CD4-positive, alpha-beta T cell (primary cell): ENCODE measurements around the gene ALPL. TPM values are rescaled to one million over a fixed set of nuclear protein-coding genes. Genes with fewer than 3 reads are reported as not detected.

Source experiments
- ATAC-seq: fragments of 200-7000 bp; cut with Tn5 transposase; one replicate; pipeline ENCODE4 v1.10.0; 2022; ENCODE audit warnings: mild to moderate bottlenecking; ENCODE audit not compliant: poor library complexity
- CTCF ChIA-PET: fragments of 350-600 bp; sonication (Branson Sonifier 250); formaldehyde crosslinking; loops from one replicate; lab custom pipeline; 2021; ENCODE audit warnings: antibody characterized with exemption, inconsistent platforms; lab: Charles Lee
- POLR2A ChIA-PET: fragments of 350-600 bp; sonication (Branson Sonifier 250); formaldehyde crosslinking; loops from one replicate; lab custom pipeline; 2021; ENCODE audit warnings: antibody characterized with exemption, inconsistent platforms; lab: Charles Lee
- DNase-seq, 14 experiments: peaks; one replicate each; pipeline ENCODE4 v3.0.0-alpha.2; 2013 to 2020; ENCODE audit warnings: mixed read lengths in 2 of 14
- H3K27ac ChIP-seq, 2 donors: one replicate each; pipeline versions ENCODE4 v1.5.1 to v1.7.0; 2013; ENCODE audit warnings: low read length in 2 of 2, low read depth in 1 of 2, mild to moderate bottlenecking in 1 of 2
- H3K27me3 ChIP-seq, 2 experiments: 1 replicate in 1 of 2; 2 replicates in 1 of 2; pipeline versions ENCODE4 v1.6.1 to v1.7.0; 2013; ENCODE audit warnings: low read length in 2 of 2, control low read depth in 1 of 2, mild to moderate bottlenecking in 1 of 2, moderate library complexity in 1 of 2; ENCODE audit not compliant: insufficient read depth in 2 of 2, control insufficient read depth in 1 of 2
- H3K36me3 ChIP-seq: one replicate; pipeline ENCODE4 v1.6.1; 2013; ENCODE audit warnings: low read length, control low read depth; ENCODE audit not compliant: insufficient read depth
- H3K4me1 ChIP-seq: one replicate; pipeline ENCODE4 v1.6.1; 2013; ENCODE audit warnings: low read length, control low read depth; ENCODE audit not compliant: insufficient read depth
- H3K4me3 ChIP-seq: one replicate; pipeline ENCODE4 v1.5.1; 2013; ENCODE audit warnings: mild to moderate bottlenecking, low read length, moderate library complexity
- H3K9me3 ChIP-seq, 2 experiments: 1 replicate in 1 of 2; 2 replicates in 1 of 2; pipeline versions ENCODE4 v1.6.1 to v1.7.0; 2013; ENCODE audit warnings: low read length in 2 of 2, mild to moderate bottlenecking in 2 of 2, control low read depth in 1 of 2, moderate library complexity in 1 of 2; ENCODE audit not compliant: control insufficient read depth in 1 of 2, insufficient read depth in 1 of 2
- H3K27ac Mint-ChIP-seq: one replicate; pipeline ENCODE4 v1.8.0; 2020; ENCODE audit warnings: mixed read lengths
- H3K27me3 Mint-ChIP-seq: one replicate; pipeline ENCODE4 v1.8.0; 2021; ENCODE audit warnings: mixed read lengths
- H3K36me3 Mint-ChIP-seq: one replicate; pipeline ENCODE4 v1.8.0; 2021; ENCODE audit warnings: low read depth, mixed read lengths
- H3K4me1 Mint-ChIP-seq: one replicate; pipeline ENCODE4 v1.8.0; 2021; ENCODE audit warnings: low read depth, mixed read lengths
- H3K4me3 Mint-ChIP-seq: one replicate; pipeline ENCODE4 v1.8.0; 2020; ENCODE audit warnings: mild to moderate bottlenecking, mixed read lengths
- H3K9me3 Mint-ChIP-seq: one replicate; pipeline ENCODE4 v1.8.0; 2020; ENCODE audit warnings: mixed read lengths
- CTCF ChIP-seq: fragments of 200-600 bp; IDR thresholded peaks from one replicate; pipeline ENCODE4 v1.8.0; 2022; ENCODE audit warnings: antibody characterized with exemption, mild to moderate bottlenecking
- intact Hi-C, 2 experiments: fragments of 100-400 bp; cut with DNase I in 1 of 2; cut with micrococcal nuclease in 1 of 2; formaldehyde crosslinking; loops; one replicate each; pipeline versions ENCODE4 v1.15.1 to v1.9.0; 2023 to 2025; cut with DNase I, micrococcal nuclease
- total RNA-seq, 174 experiments: library from RNA in 2 of 174; stranded (reverse) in 2 of 174; gene quantifications; one replicate each; pipeline ENCODE4 v1.2.3 and lab custom pipeline; 2021 to 2026

The ALPL gene
- total RNA-seq, 2 experiments from 2014 or later: not detected

GRCh38 chr1:21579791-21580190, 70.6 kb downstream of the ALPL start:
- no peaks in the 10 kb centered on the region for H3K9me3 ChIP-seq
- no peaks in the 10 kb centered on the region for H3K36me3 ChIP-seq
- TF ChIP-seq CTCF: no peak
- DNase-seq (no peak), ATAC-seq (no peak)
- no peak overlapping the region for H3K27ac ChIP-seq
- H3K27me3 ChIP-seq: peaks cover 0 to 2% of the 10 kb centered on the region in 2 experiments
- Mint-ChIP-seq H3K9me3 (no peaks in the 10 kb centered on the region), H3K27me3 (peaks cover 14% of the 10 kb centered on the region), H3K36me3 (no peaks in the 10 kb centered on the region), H3K27ac (no peak overlapping the region), H3K4me1 (no peaks in the 10 kb centered on the region), H3K4me3 (no peak overlapping the region)
- H3K4me1 ChIP-seq: no peaks in the 10 kb centered on the region
- ChIA-PET POLR2A (no interaction called here), CTCF (interaction anchor here (0.5 kb wide), 1 partner anchor 96 kb away, joined by 3 read pairs; no protein-coding TSS in a partner anchor)
- intact Hi-C loops: no loop called here
- no peak overlapping the region for H3K4me3 ChIP-seq

GRCh38 chr1:21584096-21584495, 74.9 kb downstream of the ALPL start:
- H3K27me3 Mint-ChIP-seq: peaks cover 30% of the 10 kb centered on the region
- POLR2A ChIA-PET: no interaction called here
- H3K4me3 ChIP-seq: no peak overlapping the region
- no peaks in the 10 kb centered on the region for H3K9me3 Mint-ChIP-seq
- intact Hi-C loops: no loop called here
- no peaks in the 10 kb centered on the region for H3K36me3 ChIP-seq
- no peaks in the 10 kb centered on the region for H3K9me3 ChIP-seq
- H3K27ac Mint-ChIP-seq: no peak overlapping the region
- ATAC-seq: no peak
- no peak for TF ChIP-seq CTCF
- H3K4me1 ChIP-seq: no peaks in the 10 kb centered on the region
- H3K36me3 Mint-ChIP-seq: no peaks in the 10 kb centered on the region
- H3K27ac ChIP-seq: no peak overlapping the region
- H3K27me3 ChIP-seq: peaks cover 0 to 3% of the 10 kb centered on the region in 2 experiments
- no peak for DNase-seq
- CTCF ChIA-PET: no interaction called here
- H3K4me1 Mint-ChIP-seq: no peaks in the 10 kb centered on the region
- no peak overlapping the region for H3K4me3 Mint-ChIP-seq

GRCh38 chr1:21585037-21585436, 75.8 kb downstream of the ALPL start:
- peaks cover 0 to 3% of the 10 kb centered on the region in 2 experiments for H3K27me3 ChIP-seq
- TF ChIP-seq CTCF: no peak
- ATAC-seq (no peak), DNase-seq (no peak)
- H3K36me3 Mint-ChIP-seq: no peaks in the 10 kb centered on the region
- intact Hi-C loops: no loop called here
- no peaks in the 10 kb centered on the region for H3K9me3 ChIP-seq
- ChIA-PET POLR2A (no interaction called here), CTCF (no interaction called here)
- no peak overlapping the region for H3K4me3 ChIP-seq
- no peak overlapping the region for H3K27ac Mint-ChIP-seq
- H3K4me3 Mint-ChIP-seq: no peak overlapping the region
- peaks cover 34% of the 10 kb centered on the region for H3K27me3 Mint-ChIP-seq
- H3K4me1 Mint-ChIP-seq: no peaks in the 10 kb centered on the region
- H3K36me3 ChIP-seq: no peaks in the 10 kb centered on the region
- H3K9me3 Mint-ChIP-seq: no peaks in the 10 kb centered on the region
- H3K4me1 ChIP-seq: no peaks in the 10 kb centered on the region
- no peak overlapping the region for H3K27ac ChIP-seq
